Cardiac muscle cell (in vitro differentiated cells and primary cell): ENCODE results near the gene RHOH. TPM values are rescaled to one million over a fixed set of nuclear protein-coding genes. Genes with fewer than 3 reads are reported as not detected.

Source experiments
- DNase-seq, 2 donors: peaks; one replicate each; pipeline versions ENCODE4 v3.0.0 to v3.0.0-alpha.2; 2010 to 2017; ENCODE audit warnings: low read depth in 1 of 2, low spot score in 1 of 2
- H3K27ac ChIP-seq: fragments of 200-600 bp; sonication (generic); 2 replicates; pipeline ENCODE4 v1.5.1; 2016
- H3K27me3 ChIP-seq: fragments of 200-600 bp; sonication (generic); 2 replicates; pipeline ENCODE4 v1.6.0; 2016; ENCODE audit warnings: control low read depth
- H3K36me3 ChIP-seq: fragments of 200-600 bp; sonication (generic); 2 replicates; pipeline ENCODE4 v1.5.1; 2016; ENCODE audit warnings: control low read depth
- H3K4me1 ChIP-seq: fragments of 200-600 bp; sonication (generic); 2 replicates; pipeline ENCODE4 v1.8.1; 2017; ENCODE audit warnings: low read depth, mild to moderate bottlenecking, mixed run types
- H3K4me3 ChIP-seq: fragments of 200-600 bp; sonication (generic); 2 replicates; pipeline ENCODE4 v1.5.1; 2016; ENCODE audit warnings: mild to moderate bottlenecking
- H3K9me3 ChIP-seq: fragments of 200-600 bp; sonication (generic); 2 replicates; pipeline ENCODE4 v1.5.1; 2017; ENCODE audit warnings: low read depth, mild to moderate bottlenecking, control low read depth
- polyA plus RNA-seq: library from polyadenylated mRNA; unstranded; fragments of >200 nt; fragmentation: Nextera tagmentation; extraction: Ambion mirVana; gene quantifications from 2 replicates; pipeline ENCODE4 v1.2.1, GENCODE V29; 2016
- total RNA-seq: library from RNA; depleted of rRNA; stranded (reverse); fragments of >200 nt; gene quantifications from 2 replicates; pipeline ENCODE4 v1.2.3, GENCODE V29; 2016
- TF ChIP-seq, protein P1 (sequence below): IDR thresholded peaks from 2 replicates; pipeline ENCODE4 v1.5.1; 2012; ENCODE audit warnings: low read depth, mild to moderate bottlenecking, low read length

RHOH gene
- total and polyA plus RNA-seq, 2 experiments from 2014 or later = not detected

DNA sequence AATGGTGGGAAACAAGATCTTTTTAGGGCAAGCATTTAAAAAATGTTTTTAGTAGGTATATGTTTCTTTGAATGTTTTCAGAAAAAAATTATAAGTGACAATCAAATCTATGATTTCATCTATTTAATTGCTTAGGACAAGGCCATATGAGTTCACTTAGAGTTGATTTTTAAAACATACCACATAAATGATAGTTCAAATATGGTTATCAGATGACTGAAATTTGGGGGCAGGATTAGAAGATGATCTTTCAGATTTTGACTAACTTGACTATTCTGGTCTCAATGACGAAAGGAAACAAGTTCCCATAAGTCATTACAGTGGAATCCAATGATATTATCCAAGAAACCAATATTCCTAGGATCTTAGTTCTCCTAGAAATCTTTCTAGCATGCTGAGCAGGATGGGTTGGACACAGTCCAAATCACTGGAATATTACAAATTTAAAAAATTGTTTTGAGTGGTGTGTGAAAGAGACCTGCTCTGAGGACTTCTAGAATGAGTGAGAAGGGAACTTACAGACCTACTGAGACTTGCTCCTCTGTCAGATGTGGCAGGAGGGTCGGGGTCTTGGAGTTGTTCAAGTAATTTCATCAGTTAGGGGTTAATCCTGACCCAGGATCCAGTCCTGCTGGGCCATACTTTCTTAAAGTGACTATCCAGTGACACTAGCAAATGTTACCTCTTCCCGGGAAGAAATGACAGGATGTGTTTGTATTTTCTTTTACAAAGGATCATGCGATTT is 20.0 kb downstream of the RHOH start:
- DNase-seq = no peak
- TF ChIP-seq, protein P1, sequence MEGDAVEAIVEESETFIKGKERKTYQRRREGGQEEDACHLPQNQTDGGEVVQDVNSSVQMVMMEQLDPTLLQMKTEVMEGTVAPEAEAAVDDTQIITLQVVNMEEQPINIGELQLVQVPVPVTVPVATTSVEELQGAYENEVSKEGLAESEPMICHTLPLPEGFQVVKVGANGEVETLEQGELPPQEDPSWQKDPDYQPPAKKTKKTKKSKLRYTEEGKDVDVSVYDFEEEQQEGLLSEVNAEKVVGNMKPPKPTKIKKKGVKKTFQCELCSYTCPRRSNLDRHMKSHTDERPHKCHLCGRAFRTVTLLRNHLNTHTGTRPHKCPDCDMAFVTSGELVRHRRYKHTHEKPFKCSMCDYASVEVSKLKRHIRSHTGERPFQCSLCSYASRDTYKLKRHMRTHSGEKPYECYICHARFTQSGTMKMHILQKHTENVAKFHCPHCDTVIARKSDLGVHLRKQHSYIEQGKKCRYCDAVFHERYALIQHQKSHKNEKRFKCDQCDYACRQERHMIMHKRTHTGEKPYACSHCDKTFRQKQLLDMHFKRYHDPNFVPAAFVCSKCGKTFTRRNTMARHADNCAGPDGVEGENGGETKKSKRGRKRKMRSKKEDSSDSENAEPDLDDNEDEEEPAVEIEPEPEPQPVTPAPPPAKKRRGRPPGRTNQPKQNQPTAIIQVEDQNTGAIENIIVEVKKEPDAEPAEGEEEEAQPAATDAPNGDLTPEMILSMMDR = no peak
- no peaks in the 10 kb centered on the region for H3K27me3 ChIP-seq
- no peaks in the 10 kb centered on the region for H3K9me3 ChIP-seq
- H3K4me3 ChIP-seq = no peak overlapping the region
- H3K4me1 ChIP-seq = no peaks in the 10 kb centered on the region
- no peaks in the 10 kb centered on the region for H3K36me3 ChIP-seq
- H3K27ac ChIP-seq = no peak overlapping the region

DNA sequence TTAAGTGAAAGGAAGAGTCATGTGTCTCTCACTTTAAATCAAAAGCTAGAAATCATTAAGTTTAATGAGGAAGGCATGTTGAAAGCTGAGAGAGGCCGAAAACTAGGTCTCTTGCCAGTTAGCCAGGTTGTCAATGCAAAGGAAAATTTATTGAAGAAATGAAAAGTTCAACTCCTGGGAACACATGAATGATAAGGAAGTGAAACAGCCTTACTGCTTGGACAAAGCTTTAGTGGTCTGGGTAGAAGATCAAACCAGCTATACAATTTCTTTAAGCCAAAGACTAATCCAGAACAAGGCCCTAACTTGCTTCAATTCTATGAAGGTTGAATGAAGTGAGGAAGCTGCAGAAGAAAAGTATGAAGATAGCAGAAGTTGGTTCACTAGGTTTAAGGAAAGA is 24.9 kb downstream of the RHOH start:
- no peak for DNase-seq
- Histone ChIP-seq H3K9me3 (no peaks in the 10 kb centered on the region), H3K4me3 (no peak overlapping the region), H3K36me3 (no peaks in the 10 kb centered on the region), H3K27me3 (no peaks in the 10 kb centered on the region), H3K4me1 (no peaks in the 10 kb centered on the region), H3K27ac (no peak overlapping the region)
- TF ChIP-seq, protein P1 = no peak

DNA sequence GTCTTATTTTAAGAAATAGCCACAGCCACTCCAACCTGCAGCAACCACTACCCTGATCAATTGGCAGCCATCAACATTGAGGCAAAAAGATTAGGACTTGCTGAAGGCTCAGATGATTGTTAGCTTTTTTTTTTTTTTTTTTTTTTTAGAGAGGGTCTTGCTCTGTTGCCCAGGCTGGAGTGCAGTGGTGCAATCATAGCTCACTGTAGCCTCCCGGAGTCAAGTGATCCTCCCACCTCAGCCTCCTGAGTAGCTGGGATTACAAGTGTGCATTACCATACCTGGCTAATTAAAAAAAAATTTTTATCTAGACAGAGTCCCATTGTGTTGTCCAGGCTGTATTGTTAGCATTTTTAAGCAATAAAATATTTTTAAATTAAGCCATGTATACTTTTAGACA is 26.5 kb downstream of the RHOH start:
- no peaks in the 10 kb centered on the region for H3K36me3 ChIP-seq
- H3K4me3 ChIP-seq = no peak overlapping the region
- H3K27me3 ChIP-seq = no peaks in the 10 kb centered on the region
- H3K27ac ChIP-seq = no peak overlapping the region
- no peak for DNase-seq
- no peaks in the 10 kb centered on the region for H3K9me3 ChIP-seq
- TF ChIP-seq, protein P1 = no peak
- no peaks in the 10 kb centered on the region for H3K4me1 ChIP-seq

DNA sequence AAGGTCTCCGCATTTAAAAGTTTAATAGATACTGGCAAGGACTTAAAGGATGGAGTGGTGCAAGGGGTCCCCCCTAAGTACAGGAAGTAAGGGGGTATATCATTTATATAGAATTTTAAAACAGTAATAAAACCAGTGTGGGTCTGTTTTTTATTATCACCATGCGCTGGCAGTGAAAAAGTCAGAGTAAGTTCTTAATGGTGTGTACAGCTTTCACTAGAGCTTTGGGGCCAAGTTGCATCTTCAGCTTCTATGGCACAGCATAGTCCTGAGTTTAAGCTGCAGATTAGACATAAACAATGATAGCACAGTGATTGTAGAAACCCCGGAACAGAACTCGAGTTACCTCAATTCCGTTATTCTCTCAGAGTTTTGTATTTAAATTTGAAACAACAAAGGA is 27.6 kb downstream of the RHOH start:
- Histone ChIP-seq H3K27me3 (no peaks in the 10 kb centered on the region), H3K4me3 (no peak overlapping the region), H3K36me3 (no peaks in the 10 kb centered on the region), H3K27ac (no peak overlapping the region), H3K4me1 (no peaks in the 10 kb centered on the region), H3K9me3 (no peaks in the 10 kb centered on the region)
- TF ChIP-seq, protein P1 = no peak
- DNase-seq = no peak

DNA sequence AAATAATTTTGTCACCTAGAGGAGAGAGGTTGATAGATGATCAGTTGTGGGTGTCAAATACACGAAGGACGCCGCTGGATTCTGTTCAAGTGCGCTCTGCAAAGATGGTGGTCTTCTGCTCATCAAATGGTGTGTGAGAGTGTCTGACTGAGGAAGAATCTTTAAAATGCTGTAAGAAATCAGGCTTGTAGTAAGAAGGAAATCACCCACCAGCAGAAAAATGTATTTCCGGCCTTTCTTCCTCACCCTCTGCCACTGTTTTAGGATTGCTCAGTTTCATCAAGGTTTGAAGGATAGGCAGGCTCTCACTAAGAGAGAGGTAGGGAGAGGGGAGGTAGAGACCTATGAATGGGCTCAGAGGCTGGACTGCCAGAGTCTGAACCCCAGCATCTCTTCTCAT is 28.7 kb downstream of the RHOH start:
- no peaks in the 10 kb centered on the region for H3K9me3 ChIP-seq
- H3K36me3 ChIP-seq = no peaks in the 10 kb centered on the region
- TF ChIP-seq, protein P1 = no peak
- H3K4me1 ChIP-seq = no peaks in the 10 kb centered on the region
- H3K4me3 ChIP-seq = no peak overlapping the region
- H3K27me3 ChIP-seq = no peaks in the 10 kb centered on the region
- no peak for DNase-seq
- no peak overlapping the region for H3K27ac ChIP-seq

DNA sequence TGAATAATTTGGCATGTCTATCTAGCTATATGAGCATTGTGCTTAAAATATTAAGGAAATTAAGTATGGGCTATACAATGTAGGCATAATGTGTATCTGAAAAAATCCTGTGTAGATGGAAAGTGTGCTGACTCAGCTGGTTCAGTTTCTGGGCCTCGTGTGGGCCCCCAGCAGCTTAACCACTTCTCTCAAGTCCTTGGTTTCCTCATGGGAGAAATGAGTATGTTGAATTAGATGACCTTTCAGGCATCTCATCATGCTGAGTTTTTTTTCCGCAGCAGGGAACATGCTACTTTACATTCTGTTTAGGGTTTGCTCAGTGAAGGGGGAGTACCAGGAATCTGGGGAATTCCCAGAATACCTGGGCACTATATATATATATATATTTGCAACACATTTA is 30.5 kb downstream of the RHOH start:
- DNase-seq = no peak
- Histone ChIP-seq H3K27ac (no peak overlapping the region), H3K4me3 (no peak overlapping the region), H3K4me1 (no peaks in the 10 kb centered on the region), H3K9me3 (no peaks in the 10 kb centered on the region), H3K27me3 (no peaks in the 10 kb centered on the region), H3K36me3 (no peaks in the 10 kb centered on the region)
- TF ChIP-seq, protein P1 = no peak
